ENCODE data around the gene ENDOV. TPM values are rescaled to one million over a fixed set of nuclear protein-coding genes. Genes with fewer than 3 reads are reported as not detected.

The ENDOV gene
- total and polyA plus RNA-seq, 2 donors (not counting 3 experiments of a cell fraction or from before 2014, with no cell fraction given) = 20.4 to 25.9 TPM

GRCh38 chr17:80432961-80433550, 18.1 kb downstream of the ENDOV start:
- dilution Hi-C loops (cut with MboI; ENCODE audit: extremely low pct_ligation_motif_present, low sequenced_read_pairs) = no loop called here
- BruUV-seq (replicated peaks) = no TSS peak
- Histone ChIP-seq H3K9me1 (replicated peaks; ENCODE audit: control insufficient read depth, extremely low read depth, insufficient read depth, low read length) (no peaks in the 10 kb centered on the region), H3K4me1 (ENCODE audit: control insufficient read depth, extremely low read depth, insufficient read depth, low read length) (no peaks in the 10 kb centered on the region), H3K79me2 (ENCODE audit: control insufficient read depth, insufficient read depth, low read length) (no peaks in the 10 kb centered on the region), H3K36me3 (ENCODE audit: control insufficient read depth in 2 of 2, extremely low read depth in 1 of 2, insufficient read depth in 2 of 2, low read length in 2 of 2) (no peaks in the 10 kb centered on the region), H2AFZ (ENCODE audit: low read depth, low read length) (no peak overlapping the region), H4K20me1 (replicated peaks; ENCODE audit: control insufficient read depth, extremely low read depth, insufficient read depth, low read length) (no peaks in the 10 kb centered on the region), H3K27ac (ENCODE audit: insufficient read depth, low read depth, low read length) (no peak overlapping the region), H3K9ac (replicated peaks; ENCODE audit: extremely low read depth, insufficient read depth, low read length) (no peak overlapping the region), H3K9me3 (replicated peaks; ENCODE audit: control insufficient read depth, insufficient read depth, low read length) (no peaks in the 10 kb centered on the region), H3K4me2 (ENCODE audit: insufficient read depth, low read length) (no peak overlapping the region), H3K27me3 (ENCODE audit: control insufficient read depth in 2 of 2, insufficient read depth in 2 of 2, low read length in 2 of 2) (no peaks in the 10 kb centered on the region), H3K4me3 (replicated peaks in 1 of 3; ENCODE audit: insufficient read depth in 1 of 3, low read depth in 1 of 3, low read length in 3 of 3) (no peak overlapping the region)
- DNase-seq (ENCODE audit: low read depth, low spot score) (no peak), FAIRE-seq (no peak)
- TF ChIP-seq FOS (IDR thresholded peaks at IDR 0.05; ENCODE audit: borderline replicate concordance, insufficient read depth, low read length) (no peak), MAX (IDR thresholded peaks at IDR 0.05; ENCODE audit: insufficient read depth, insufficient read length) (no peak), JUN (IDR thresholded peaks at IDR 0.05; ENCODE audit: borderline replicate concordance, insufficient read depth, insufficient read length, low read depth) (no peak), MYC (IDR thresholded peaks at IDR 0.05; ENCODE audit: low read depth, low read length) (no peak), POLR2A (IDR thresholded peaks at IDR 0.05; ENCODE audit: low read depth, low read length) (no peak), GATA2 (IDR thresholded peaks at IDR 0.05; ENCODE audit: insufficient read depth, insufficient read length, low read depth, low read length) (no peak), EZH2 (IDR thresholded peaks at IDR 0.05; ENCODE audit: borderline replicate concordance, low read depth, low read length, severe bottlenecking) (no peak), CTCF (IDR thresholded peaks at IDR 0.05; ENCODE audit: extremely low read depth in 1 of 2, insufficient read depth in 1 of 2, low read depth in 1 of 2, low read length in 2 of 2) (no peak), POLR2AphosphoS5 (IDR thresholded peaks at IDR 0.05; ENCODE audit: insufficient read depth, low read depth, low read length) (no peak)
- POLR2A ChIA-PET = no interaction called here
- CTCF ChIA-PET = interaction anchor here (1.1 to 1.3 kb wide), 2 partner anchors 21 to 556 kb away, joined by 4 to 5 read pairs; no protein-coding TSS in a partner anchor
- intact Hi-C loops (cut with micrococcal nuclease) = no loop called here

All from endothelial cell of umbilical vein (primary cell).